C4-2B (cell line): ENCODE measurements around the gene TMCC3.

Source experiments
- H3K27ac ChIP-seq: fragments of 450-650 bp; 2 replicates; pipeline ENCODE4 v1.5.1; 2017
- CTCF ChIP-seq: fragments of 450-650 bp; conservative IDR thresholded peaks from 2 replicates; pipeline ENCODE4 v1.5.1; 2017; ENCODE audit warnings: mild to moderate bottlenecking
- ZFX ChIP-seq: fragments of 450-650 bp; IDR thresholded peaks from 2 replicates; pipeline ENCODE4 v1.6.1; 2017

TMCC3 gene

DNA sequence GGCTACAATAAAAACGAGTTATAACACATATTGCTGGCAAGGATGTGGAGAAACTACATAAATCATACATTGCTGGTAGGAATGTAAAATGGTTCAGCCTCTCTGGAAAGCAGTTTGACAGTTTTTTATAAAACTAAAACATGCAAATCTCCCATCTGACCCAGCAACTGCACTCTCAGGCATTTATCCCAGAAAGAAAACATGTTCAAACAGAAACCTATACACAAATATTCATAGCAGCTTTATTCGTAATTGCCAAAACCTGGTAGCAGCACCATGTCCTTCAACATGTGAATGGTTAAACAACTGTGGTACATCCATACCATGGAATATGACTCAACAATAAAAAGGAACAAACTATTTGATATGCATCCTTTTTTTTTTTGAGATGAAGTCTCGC lies 10.1 kb upstream of the TMCC3 start:
- H3K27ac ChIP-seq = no peak overlapping the region
- TF ChIP-seq CTCF = no peak
- TF ChIP-seq ZFX = no peak

DNA sequence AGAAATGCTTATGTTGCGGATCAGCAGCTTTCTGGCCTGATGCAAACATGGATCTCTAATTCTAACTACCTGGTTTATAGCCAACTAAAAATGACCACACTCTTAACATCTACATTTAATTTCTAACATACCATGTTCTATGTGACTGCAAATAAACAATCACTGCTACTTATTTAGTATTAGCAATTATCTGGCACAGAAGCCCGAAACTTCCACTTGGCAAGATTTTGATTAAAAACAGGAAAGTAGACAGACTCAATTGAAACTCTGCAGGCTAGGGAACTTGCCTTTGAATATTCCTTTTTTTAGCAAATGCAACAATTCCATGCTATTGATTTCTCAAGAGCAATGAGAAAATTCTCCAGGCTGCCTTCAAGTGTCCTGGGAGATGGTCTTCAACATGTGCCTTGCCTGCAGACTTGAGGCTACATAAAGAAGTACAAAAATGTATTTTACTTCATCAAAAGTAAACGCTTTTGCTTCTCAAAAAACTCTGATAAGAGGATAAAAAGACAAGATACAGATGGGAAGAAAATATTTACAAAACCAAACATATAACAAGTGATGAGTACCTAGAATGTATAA lies 9.1 kb upstream of the TMCC3 start:
- no peak overlapping the region for H3K27ac ChIP-seq
- TF ChIP-seq CTCF (no peak), ZFX (no peak)

GRCh38 chr12:94658931-94659330 lies 8.6 kb upstream of the TMCC3 start:
- TF ChIP-seq ZFX (no peak), CTCF (no peak)
- H3K27ac ChIP-seq = no peak overlapping the region

- TF ChIP-seq CTCF (no peak), ZFX (no peak)
- no peak overlapping the region for H3K27ac ChIP-seq
These were observed 6.2 kb upstream of the TMCC3 start for GRCh38 chr12:94656556-94656955.

DNA sequence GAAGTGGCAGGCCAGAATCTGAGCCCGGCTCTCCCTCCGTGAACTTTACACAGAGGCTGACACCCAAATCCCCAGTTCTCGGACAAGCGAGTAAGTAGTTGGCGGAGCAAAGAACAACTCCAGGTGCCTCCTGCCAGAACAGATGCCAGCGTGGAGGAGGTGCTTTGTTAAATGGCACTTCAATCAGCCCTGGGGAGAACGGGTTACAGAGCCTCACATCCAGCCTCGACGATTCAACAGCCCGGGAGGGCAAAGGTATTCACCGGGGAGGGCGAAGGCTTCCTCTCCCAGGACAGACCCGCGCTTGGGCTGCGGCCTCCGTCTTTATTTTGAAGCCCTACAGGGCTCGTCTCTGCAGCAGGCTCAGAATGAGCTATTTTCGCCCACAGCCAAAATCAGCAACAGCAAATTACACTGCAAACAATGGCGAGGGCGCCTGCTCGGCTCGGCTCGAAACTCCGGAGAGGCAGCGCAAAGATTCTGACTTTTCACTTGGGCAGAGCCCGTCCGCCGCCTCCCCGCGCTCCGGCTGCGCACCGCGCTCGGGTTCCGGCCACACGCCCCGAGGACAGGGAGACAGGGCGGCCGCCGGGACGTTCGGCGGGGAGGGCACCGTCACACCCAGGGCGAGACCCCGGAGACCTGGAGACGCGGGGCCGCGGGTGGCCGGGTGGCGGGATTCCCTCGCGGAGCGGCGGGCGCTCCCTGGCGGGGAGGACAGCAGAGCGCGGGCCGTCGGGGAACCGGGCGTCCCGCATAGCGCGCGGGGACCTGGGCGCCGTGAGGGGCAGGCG lies 811 bp downstream of the TMCC3 start:
- H3K27ac ChIP-seq = no peak overlapping the region; the same call in 1 of the 2 replicates

DNA sequence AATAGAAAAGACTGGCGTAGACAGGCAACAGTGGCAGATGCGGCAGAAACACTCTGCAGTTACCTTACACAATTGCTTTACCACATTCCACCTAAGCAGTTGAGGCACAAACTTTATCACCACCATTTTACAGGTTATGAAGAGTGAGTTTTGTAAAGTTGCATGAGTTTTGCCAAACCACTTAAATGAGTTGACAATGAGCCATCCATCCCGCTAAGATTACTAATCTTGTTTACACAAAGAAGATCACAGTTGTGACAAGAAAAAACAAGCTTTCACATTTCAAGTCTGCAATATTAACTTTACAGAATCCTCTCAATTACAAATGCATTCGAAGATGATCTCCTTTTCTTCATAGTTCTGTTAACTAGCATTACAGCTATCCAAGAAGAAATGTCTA lies 1.8 kb downstream of the TMCC3 start:
- no peak overlapping the region for H3K27ac ChIP-seq

More for the DNA sequence above, 811 bp downstream of the TMCC3 start:
- TF ChIP-seq CTCF = peak; percentile 43
- TF ChIP-seq ZFX = no peak

More for the DNA sequence above, 1.8 kb downstream of the TMCC3 start:
- TF ChIP-seq CTCF (no peak), ZFX (no peak)
